H7 (cell line): Measurements from ENCODE around the gene DNAJC17. TPM values are rescaled to one million over a fixed set of nuclear protein-coding genes. Genes with fewer than 3 reads are reported as not detected.

Source experiments
- DNase-seq: peaks from one replicate; pipeline ENCODE4 v3.0.0; 2012
- H3K27me3 ChIP-seq: 2 replicates; pipeline ENCODE4 v1.6.0; 2011; ENCODE audit warnings: mild to moderate bottlenecking, low read length; ENCODE audit not compliant: control insufficient read depth, insufficient read depth
- H3K36me3 ChIP-seq: replicated peaks from 2 replicates; pipeline ENCODE4 v1.5.1; 2011; ENCODE audit warnings: low read length; ENCODE audit not compliant: control insufficient read depth, insufficient read depth
- H3K4me3 ChIP-seq: 2 replicates; pipeline ENCODE4 v1.5.1; 2011; ENCODE audit warnings: low read depth, mild to moderate bottlenecking, control low read depth, low read length, moderate library complexity; ENCODE audit not compliant: insufficient read depth
- total RNA-seq: library from RNA; depleted of rRNA; stranded (reverse); fragments of >200 nt; shearing (Covaris generic); gene quantifications from 2 replicates; pipeline ENCODE4 v1.2.3, GENCODE V29; 2014

DNAJC17 gene
- total RNA-seq, 1 experiment from 2014 or later: 34.6 TPM

GRCh38 chr15:40769274-40770146, 37.8 kb downstream of the DNAJC17 start, which contains the start of gene C15orf62:
TSS of gene C15orf62 (plus strand) at chr15:40769980. CDS start at chr15:40770496, 516 bp downstream.
- Histone ChIP-seq H3K4me3 (no peak within 1 kb of the TSS), H3K27me3 (no peaks in the 10 kb centered on the region), H3K36me3 (peaks cover 4% of the 10 kb centered on the region)
- DNase-seq: peak; percentile 54

DNA sequence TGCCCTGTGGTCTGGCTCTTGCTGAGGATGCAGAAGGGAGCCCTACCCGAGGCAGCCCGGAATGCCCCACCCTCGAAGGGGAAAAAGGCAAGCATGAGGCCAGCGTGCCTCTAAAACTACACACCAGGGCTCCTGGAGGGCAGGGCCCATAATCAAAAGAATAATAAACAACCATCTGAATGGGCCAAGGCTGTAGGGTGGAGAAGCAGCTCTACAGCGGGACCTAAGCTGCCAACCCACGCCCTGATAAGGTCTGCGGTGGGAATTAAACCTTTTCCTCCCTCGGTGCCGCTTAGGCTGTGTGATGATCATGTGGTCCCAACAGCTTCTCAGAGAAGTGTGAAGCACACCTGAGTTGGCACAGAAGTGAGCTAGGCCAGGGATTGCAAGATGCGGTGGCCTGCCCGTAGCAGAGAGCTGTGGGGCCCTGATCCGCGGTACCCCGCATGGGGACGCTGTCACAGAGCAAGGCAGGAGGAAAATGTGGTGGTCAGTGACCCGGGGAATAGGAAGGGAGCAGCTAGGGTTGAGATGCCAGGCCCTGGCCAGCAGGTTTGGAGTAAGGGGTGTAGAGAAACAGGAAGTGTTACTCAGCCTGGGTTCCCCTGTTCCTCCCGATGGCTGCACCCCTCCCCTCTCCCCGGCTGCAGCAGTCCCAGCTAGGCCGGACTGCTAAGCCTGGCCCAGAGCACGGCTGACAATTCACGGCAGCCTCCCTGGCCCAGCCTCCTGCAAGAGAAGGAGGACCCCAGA, 38.6 kb downstream of the DNAJC17 start:
- DNase-seq: no peak
- no peaks in the 10 kb centered on the region; the same call in 1 of the 2 replicates for H3K27me3 ChIP-seq
- H3K36me3 ChIP-seq: peaks cover 3% of the 10 kb centered on the region
- H3K4me3 ChIP-seq: no peak overlapping the region

- Histone ChIP-seq H3K4me3 (no peak overlapping the region), H3K36me3 (peaks cover 1% of the 10 kb centered on the region), H3K27me3 (no peaks in the 10 kb centered on the region; the same call in 1 of the 2 replicates)
- DNase-seq: no peak
Observed at GRCh38 chr15:40767838-40768500, 39.3 kb downstream of the DNAJC17 start.

- peaks cover 1% of the 10 kb centered on the region for H3K36me3 ChIP-seq
- H3K27me3 ChIP-seq: no peaks in the 10 kb centered on the region; the same call in 1 of the 2 replicates
- DNase-seq: peak; percentile 75
- H3K4me3 ChIP-seq: no peak overlapping the region
Observed at GRCh38 chr15:40766906-40767837, 40.1 kb downstream of the DNAJC17 start.

DNA sequence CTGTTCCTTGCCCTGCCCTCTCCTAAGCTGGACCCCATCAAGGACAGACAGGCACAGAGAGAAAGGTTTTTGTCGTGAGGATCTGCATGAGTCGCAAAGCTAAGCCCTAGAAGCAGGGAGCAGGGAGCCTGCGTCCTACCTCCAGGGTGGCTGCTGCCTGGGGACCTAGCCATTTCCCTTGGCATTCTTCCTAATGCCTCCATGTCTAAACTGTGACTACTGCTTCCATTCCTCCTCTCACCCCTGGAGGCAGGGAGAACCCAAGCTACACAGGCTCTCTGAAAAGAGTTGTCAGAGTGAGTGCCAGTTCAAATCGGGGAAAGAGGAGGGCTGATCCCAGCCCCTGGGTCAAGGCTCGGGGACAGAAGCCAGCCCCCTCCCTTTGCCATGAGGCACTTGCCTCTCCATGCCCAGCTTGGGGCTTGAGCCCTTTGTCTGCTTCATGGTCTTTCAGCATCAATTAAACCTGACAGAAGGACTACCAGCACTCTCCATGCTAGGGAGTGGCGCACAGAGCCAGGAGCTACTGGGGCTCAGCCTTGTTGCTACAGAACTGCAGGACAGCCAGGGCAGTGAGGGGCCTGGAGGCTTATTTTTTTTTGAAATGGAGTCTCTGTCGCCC, 41.0 kb downstream of the DNAJC17 start:
- no peak for DNase-seq
- no peaks in the 10 kb centered on the region; the same call in 1 of the 2 replicates for H3K27me3 ChIP-seq
- H3K36me3 ChIP-seq: peaks cover 1% of the 10 kb centered on the region
- no peak overlapping the region for H3K4me3 ChIP-seq

DNA sequence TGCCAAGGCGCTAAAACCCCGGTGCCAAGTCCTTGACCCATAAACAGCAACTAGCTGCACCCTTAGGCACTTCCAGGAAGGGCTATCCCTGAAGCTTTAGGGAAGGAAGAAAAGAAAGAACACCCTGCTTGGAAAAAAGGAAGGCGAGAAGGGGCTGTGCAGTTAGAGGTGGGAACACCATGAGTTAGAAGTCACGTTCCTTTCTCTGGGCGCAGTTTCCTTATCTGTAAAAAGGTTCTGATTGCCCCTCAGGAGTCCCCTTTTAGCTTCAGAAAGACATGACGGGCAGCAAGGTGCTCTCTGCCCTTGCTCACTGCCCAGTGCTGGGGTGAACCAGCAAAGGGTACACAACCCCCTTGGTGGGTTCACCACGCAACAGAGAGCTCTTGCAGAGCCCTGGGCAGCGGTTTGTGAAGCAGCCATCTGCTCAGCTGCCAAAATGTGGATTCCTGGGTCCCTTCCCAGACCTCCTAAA, 42.6 kb downstream of the DNAJC17 start:
- no peak for DNase-seq
- Histone ChIP-seq H3K27me3 (no peaks in the 10 kb centered on the region; the same call in 1 of the 2 replicates), H3K4me3 (peak overlapping the region; percentile 78), H3K36me3 (peaks cover 1% of the 10 kb centered on the region)

- Histone ChIP-seq H3K36me3 (peaks cover 1% of the 10 kb centered on the region), H3K27me3 (no peaks in the 10 kb centered on the region; the same call in 1 of the 2 replicates), H3K4me3 (peak within 1 kb of the TSS; percentile 78)
- peak; percentile 95 for DNase-seq
Observed at GRCh38 chr15:40763801-40764628, 43.3 kb downstream of the DNAJC17 start, which contains the start of gene GCHFR. TSS of gene GCHFR (plus strand) at chr15:40764068. CDS start at chr15:40764181, 113 bp downstream.

- DNase-seq: peak; percentile 74
- H3K36me3 ChIP-seq: peaks cover 1% of the 10 kb centered on the region
- H3K27me3 ChIP-seq: no peaks in the 10 kb centered on the region; the same call in 1 of the 2 replicates
- H3K4me3 ChIP-seq: peak overlapping the region; percentile 78
Observed at GRCh38 chr15:40762919-40763800, 44.1 kb downstream of the DNAJC17 start.

DNA sequence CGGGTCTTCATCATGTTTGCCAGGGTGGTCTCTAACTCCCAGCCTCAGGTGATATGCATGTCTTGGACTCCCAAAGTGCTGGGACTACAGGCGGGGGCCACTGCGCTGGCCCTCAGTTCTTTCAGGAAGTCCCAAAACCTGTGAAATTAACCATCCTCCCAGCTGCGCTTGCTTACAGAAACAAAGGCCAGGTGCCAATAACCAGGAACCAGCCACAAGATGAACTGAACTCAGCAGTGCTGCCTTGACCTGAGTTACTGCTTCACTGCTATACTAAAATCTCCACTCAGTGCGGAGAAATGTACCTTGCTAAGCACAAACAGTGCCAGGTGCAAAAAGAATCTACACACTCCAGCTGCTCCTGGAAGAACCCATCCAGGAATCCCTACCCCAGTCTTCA, 47.3 kb downstream of the DNAJC17 start:
- Histone ChIP-seq H3K36me3 (no peaks in the 10 kb centered on the region), H3K27me3 (no peaks in the 10 kb centered on the region; the same call in 1 of the 2 replicates), H3K4me3 (no peak overlapping the region)
- no peak for DNase-seq

- no peak for DNase-seq
Observed at GRCh38 chr15:40756938-40757337, 50.3 kb downstream of the DNAJC17 start.

DNA sequence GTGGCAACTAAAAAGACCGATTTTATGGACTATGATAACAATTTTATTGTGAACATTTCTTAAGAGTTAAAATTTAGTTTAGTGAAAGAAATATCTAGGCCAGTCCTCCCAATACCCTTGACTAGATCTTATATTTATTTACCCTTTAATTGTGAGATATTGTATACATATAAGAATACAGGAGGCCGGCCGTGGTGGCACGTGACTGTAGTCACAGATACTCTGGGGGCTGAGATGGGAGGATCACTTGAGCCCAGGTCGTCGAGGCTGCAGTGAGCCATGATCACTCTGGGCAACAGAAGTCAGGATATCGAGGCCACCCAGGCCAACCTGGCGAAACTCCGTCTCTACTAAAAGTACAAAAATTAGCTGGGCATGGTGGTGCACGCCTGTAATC, 51.5 kb downstream of the DNAJC17 start:
- Histone ChIP-seq H3K4me3 (peak overlapping the region; percentile 81; the same call in 1 of the 2 replicates), H3K27me3 (no peaks in the 10 kb centered on the region), H3K36me3 (no peaks in the 10 kb centered on the region; the same call in 1 of the 2 replicates)
- no peak for DNase-seq

More at GRCh38 chr15:40756938-40757337, 50.3 kb downstream of the DNAJC17 start:
- Histone ChIP-seq H3K27me3 (no peaks in the 10 kb centered on the region), H3K36me3 (no peaks in the 10 kb centered on the region; the same call in 1 of the 2 replicates), H3K4me3 (no peak overlapping the region)
